Gastroesophageal sphincter (tissue), 3 donors: ENCODE data around the gene RBM24.

Experiments
- CTCF ChIP-seq, 4 experiments: fragments of 200-600 bp in 2 of 4; fragments of 450-650 bp in 2 of 4; sonication (generic) in 1 of 4; IDR thresholded peaks; one replicate each; pipeline ENCODE4 v1.5.1; 2017 to 2019; ENCODE audit warnings: antibody characterized with exemption in 4 of 4, mild to moderate bottlenecking in 2 of 4, moderate library complexity in 2 of 4
- EP300 ChIP-seq: sonication (generic); formaldehyde crosslinking; IDR thresholded peaks from one replicate; pipeline ENCODE4 v1.6.1; 2017; ENCODE audit warnings: antibody characterized with exemption, mild to moderate bottlenecking

DNA sequence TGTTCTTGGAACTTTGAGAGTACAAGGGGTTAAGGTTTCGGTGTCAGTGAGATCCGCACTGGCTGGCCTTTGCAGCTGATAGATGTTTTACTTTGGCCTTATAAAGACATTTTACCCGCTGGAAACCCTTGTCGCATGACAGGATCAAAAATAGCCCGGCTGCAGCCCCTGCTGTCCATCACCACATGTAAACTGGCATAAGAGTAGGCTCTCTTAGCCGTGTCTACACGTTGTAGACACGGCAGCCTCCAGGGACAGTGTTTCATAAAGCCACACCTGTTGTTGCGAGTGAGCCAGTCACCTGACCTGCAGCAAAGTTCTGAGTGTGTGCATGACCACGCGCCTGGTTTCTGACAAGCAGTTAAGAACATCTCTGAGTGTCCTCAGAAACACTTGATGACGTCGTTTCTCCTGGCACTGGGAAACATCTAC is 8.5 kb downstream of the RBM24 start:
- no peak for TF ChIP-seq EP300
- no peak for TF ChIP-seq CTCF (IDR thresholded peaks at IDR 0.05)
